Measurements from ENCODE around the gene MAS1.

DNA sequence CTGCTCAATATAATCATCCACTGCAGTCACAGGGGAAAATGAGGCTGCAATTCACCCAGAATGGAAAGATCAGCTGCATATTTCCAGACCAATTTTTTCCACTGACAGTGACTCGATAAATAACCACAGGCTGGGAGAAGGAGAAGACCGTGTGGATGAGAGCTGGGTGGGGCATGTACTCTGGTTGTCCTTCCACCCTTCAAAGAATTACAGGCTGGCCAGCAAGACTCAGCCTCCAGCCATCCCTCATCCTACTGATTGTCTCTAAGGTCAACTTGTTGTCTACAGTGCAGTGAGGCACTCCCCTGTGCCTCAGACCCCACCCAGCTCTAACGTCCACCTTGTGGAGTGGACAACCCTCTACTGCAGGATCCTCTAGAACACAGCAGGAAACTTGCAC is 14.5 kb upstream of the MAS1 start:
- TF ChIP-seq CREB1 (CRISPR knock-in tag; IDR thresholded peaks at IDR 0.05; ENCODE audit: low read depth) (no peak), POLR2AphosphoS5 (IDR thresholded peaks at IDR 0.05; ENCODE audit: low read depth) (no peak), CTCF (conservative IDR thresholded peaks at IDR 0.05; ENCODE audit: low read depth in 2 of 2) (no peak), JUNB (IDR thresholded peaks at IDR 0.05; ENCODE audit: unreplicated experiment) (no peak)
